ENCODE data around the gene UQCC2.

GRCh38 chr6:33710296-33711121 is 991 bp downstream of the UQCC2 start:
- no peak for TF ChIP-seq CTCF (conservative IDR thresholded peaks at IDR 0.05)
- TF ChIP-seq EZH2 (IDR thresholded peaks at IDR 0.05; ENCODE audit: low read depth) = no peak

Measured in PC-9 (cell line).